Stimulated activated CD8-positive, alpha-beta memory T cell treated with anti-CD3 and anti-CD28 coated beads, Interleukin-12 subunit alpha, Interleukin-12 subunit beta, amount 100 ng/mL, for 24 hours (primary cell): ENCODE data around the gene PIK3R1.

Experiments used
- DNase-seq: peaks from one replicate; pipeline ENCODE4 v3.0.0-alpha.2; 2020; ENCODE audit errors: extremely low read depth

The PIK3R1 gene

DNA sequence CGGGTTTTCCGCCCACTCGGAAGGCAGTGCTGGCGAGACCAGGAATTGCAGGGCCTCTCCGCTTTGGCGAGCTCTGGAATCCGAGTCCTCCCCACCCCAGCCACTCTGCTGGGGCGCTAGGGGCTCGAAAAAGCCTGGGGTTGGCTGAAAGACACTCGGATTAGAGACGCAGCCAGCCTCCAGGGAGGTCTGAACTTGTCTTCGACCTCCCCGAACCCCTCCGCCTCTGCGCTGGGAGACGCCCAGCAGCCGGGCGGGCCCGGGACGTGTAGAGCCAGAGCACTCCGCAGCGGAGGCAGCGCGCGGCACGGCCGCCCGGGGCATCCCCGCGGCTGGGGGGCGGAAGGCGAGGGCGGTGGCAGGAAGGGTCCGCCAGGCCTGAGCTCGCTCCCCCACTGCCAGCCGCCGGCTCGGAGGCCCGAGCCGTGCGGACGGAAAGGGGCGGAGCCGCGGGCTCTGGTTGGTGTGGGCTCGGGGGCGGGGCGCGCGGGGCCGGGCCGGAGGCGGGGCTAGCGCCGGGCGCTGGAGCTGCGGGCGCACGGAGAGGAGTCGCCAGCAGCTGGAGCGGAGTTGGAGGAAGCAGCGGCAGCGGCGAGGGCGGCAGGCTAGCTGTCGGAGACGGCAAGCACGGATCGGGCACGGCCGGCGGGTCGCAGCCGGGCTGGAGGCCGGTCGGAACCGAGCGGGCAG lies at the start of gene PIK3R1:
TSS of gene PIK3R1 (plus strand) at position 549 of the 690 bp plus-strand sequence. CDS start 10,920 bp downstream, outside the sequence.
- peak; percentile 78 for DNase-seq

DNA sequence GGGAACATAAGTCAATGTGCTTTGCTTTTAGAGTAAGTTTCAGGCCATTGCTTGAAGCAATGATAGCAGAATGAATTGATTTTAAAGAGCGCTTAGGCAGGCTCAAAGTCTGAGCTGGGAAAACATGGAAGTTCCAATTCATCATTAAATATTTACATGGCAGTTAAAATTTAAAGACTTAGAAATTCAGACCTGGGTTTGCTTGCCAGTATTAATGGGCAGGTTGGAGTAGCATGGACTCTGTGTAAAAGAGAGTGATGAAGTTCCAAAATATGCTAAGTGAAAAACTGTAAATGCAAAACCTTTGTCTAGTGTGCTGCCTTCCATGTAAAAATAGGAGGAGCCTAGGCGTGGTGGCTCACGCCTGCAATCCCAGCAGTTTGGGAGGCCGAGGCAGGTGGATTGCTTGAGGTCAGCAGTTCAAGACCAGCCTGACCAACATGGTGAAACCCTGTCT lies 48.3 kb upstream of the PIK3R1 start:
- DNase-seq, result no peak

DNA sequence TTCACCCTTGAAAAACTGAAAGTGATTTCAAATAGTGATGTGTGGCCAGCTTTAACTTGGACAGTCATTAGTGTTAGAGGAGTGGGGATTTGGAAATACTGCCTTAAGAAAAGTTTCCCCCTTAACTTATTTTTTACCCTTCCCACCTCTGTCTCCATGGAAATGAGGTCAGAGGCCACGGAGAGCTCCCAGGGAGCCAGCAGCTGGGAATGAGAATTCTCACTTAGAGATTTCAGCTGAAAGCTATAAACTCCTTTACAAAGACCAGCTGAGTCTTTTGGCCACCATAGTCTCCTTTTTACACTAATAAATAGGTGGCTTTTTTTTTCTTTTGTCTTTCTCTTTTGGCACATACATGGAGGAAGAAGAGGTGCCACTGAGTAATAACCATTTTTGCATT lies 45.7 kb upstream of the PIK3R1 start:
- DNase-seq, result no peak

DNA sequence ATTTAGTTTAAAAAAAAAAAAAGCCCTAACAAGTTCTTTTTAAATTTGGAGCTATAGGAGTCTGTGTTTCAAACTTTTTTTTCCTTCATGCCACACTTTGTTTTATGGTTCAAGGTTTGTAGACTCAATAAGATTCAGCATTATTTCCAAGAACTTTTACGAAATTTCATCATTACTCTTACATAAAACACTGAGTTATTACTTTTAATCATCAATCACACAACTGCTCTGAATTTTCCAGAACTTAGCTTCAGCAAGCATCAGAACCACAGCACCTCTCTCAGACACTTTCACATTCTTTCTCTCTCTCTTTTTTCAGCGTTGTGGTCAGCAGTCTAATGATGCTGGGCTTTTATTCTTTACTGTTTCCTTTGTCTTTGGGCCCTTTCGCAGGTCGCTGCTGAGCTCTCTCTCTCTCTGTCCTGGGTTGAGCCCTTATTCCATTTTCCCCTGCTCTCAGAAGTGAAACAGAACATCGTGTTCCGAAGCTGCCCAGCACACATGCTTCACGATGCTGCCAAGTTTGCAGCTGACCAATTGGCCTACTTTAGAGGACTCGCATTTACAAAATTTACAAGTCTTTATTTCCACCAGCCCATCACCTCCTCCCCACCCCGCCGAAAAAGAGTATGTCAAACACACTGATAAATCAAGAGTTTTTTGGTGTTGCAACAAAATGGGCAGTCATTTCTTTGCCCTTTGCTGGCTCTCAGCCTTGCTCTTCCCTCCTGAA lies 44.6 kb upstream of the PIK3R1 start:
- no peak for DNase-seq

DNA sequence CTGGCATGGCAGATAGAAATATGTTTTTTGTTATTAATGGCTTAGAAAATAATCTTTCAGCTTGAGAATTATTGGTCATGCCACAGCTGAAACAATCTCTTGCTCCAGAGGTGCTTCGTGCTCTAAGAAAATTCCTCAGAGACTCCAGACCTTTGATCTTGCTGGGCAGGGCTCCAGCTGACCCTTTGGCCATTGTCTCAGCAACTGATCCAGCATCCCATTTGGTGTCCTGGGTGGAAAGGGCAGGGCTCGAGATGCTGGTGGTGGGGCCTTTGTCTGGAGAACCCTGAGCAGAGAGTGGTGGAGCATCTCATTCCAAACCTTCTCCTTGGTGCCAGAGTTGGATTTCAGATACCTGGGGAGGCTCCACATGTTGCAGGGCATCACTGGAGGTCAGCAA lies 43.2 kb upstream of the PIK3R1 start:
- DNase-seq, result no peak

DNA sequence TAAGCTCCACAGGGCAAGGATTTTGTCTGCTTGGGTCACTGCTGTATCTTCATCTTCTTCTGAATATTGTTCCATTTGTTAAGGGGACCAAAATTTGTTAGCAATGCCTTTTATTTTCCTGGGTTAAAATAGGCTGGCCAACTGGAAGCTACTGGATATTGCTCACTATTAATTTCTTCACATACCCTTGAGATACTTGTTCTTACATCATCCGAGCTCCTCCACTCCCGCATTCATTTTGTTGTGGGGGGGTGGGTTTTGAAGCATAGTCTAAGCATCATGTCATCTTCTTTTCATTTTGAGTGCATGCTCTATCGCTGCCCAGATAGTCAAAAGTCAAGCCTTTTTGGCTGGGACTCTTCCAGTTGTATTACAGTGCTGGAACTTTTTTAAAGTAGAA lies 42.5 kb upstream of the PIK3R1 start:
- DNase-seq, result no peak

DNA sequence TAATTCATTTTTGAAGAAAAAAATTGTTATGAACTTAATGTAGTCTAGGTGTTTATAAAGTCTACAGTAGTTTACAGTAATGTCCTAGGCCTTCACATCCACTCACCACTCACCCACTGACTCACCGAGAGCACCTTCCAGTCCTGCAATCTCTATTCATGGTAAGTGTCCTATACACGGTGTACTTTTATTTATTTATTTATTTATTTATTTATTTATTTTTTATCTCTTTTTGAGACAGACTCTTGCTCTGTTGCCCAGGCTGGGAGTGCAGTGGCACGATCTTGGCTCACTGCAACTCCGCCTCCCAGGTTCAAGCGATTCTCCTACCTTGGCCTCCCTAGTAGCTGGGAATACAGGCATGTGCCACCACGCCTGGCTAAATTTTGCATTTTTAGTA lies 39.3 kb upstream of the PIK3R1 start:
- DNase-seq, result no peak

DNA sequence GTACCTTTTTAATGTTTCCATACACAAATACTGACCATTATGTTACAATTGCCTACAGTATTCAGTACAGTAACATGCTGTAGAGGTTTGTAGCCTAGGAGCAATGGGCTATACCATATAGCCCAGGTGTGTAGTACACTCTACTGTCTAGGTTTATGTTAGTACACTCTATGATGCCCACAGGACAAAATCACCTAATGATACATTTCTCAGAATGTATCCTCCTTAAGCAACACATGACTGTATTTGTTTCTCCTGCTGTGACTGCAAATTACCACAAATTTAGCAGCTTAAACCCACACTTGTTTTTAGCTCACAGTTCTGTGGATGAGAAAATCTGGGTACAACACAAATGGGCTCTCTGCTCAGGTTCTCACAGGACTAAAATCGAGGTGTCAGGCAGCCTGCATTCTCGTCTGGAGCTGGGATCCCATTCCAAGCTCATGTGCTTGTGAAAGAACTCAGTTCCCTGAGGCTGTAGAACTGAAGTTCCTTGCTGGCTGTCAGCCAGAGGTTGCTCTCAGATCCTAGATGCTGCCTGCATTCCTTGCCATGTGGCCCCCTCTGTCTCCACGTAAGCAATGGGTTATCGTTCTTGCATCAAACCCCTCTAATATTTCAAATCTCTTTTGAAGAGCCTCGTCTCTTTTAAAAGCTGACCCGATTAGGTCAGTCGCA lies 38.6 kb upstream of the PIK3R1 start:
- DNase-seq, result no peak

DNA sequence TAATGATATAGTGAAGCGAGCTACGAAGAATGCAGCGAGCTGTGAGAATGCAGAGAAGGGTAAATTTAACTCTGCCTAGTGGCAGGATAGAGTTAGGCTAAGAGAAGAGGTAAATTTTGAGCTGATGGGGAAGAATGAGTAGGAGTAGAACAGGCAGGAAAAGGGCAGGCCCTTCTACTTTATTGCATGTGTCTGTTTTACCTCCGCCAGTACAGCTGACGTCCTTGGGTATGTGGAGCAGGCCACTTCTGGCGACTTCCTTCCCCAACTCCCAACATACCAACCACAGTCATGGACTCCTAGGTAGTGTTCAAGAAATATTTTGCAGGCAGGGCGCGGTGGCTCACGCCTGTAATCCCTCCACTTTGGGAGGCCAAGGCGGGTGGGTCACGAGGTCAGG lies 37.9 kb upstream of the PIK3R1 start:
- no peak for DNase-seq

DNA sequence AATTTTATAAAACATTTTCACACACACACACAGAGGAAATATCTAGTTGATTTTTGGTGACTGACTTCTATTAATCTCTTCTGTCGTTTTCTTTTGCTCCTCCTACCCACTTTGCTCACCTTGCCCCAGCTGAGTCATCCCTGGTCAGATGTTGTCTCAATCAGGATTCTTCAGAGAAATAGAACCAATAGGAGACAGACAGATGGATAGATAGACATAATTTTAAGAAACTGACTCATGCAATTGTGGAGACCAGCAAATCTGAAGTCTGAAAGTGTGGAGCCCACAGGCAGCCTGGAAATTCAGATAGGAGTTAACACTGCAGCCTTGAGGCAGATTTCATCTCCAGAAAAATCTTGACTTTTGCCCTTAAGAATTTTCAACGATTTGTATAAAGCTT lies 37.0 kb upstream of the PIK3R1 start:
- no peak for DNase-seq

DNA sequence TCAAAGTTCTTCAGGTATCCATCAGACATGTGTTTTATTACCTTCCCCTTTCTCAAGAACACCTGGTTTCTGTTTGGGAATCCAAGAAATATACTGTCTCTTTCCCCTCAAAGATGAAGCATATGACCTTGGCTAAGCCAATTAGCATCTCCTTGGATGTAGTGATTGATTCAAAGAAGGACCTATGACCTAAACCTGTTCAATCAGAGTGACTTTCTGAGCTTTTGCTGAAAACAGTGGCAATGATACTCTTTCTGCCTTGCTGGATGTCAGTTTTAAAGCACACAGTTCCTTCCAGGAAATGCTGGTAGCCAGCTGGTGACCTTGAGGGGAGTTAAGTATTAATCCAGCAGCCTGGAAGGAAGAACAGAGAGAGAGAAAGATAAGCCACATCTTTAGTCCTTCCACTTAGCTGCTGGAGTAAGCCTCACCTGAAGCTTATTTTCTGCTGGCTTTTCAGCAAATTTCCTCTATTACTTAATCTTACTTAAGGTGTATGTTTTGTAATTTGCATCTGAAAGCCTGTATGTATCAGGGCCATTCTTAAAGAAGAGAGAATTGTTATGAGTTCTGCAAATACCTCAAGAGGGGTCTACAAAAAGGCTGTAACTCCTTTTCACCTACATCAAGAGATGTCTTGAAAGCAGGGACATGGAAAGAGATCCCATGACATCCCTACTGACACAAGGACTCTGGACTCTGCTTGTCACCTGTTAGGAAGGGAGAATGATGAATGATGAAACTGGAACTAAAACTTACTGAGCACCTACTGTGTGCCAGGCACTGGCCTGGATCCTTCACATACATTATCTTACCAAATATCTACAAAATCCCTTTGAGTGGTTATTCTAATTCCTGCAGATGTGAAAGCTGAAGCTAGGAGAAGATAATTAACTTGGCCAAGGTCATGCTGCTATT lies 35.2 kb upstream of the PIK3R1 start:
- no peak for DNase-seq

DNA sequence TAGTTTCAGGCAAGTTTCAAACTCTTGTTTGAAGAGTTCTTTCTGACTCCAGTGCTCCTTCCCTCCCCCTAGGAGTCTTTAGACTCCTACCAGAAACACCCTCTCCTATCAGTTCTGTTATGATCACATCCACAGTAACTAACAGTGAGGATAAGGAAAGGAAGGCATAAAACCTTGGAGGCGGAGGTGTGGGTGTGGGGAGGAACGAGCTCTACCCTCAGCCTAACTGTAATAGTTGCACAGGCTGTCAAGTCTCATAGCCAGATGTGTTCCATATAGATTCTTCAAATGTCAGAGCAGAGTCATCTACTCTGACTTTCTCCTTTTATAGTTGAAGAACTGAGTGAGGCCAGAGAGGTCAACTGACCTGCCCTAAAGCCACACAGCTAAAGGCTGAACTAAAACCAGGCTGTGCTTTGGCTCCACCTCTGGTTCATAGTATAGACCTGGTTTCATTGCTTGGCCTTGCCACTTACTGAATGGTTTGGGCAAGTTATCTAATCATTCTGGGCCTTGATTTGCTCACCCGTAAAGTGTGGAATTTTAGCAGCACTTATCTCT lies 34.4 kb upstream of the PIK3R1 start:
- DNase-seq, result no peak

DNA sequence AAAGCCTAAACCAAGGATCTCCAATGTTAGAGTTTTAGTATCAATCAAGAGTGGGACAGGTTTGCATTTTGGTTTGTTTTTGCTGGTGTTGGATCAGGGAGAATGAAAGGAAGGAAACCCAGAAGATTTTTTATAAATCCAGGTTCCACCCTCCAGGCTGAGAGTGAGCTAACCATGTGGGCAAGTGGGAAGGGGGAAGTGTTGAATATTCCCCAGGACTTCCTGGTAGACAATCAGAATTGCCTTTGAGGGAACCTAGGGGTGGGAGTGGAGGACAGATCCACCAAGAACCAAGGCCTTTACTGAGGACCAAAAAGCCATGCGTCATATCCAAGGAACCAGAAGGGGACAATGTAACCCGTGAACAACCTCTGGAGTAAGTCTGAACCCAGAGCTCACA lies 33.5 kb upstream of the PIK3R1 start:
- no peak for DNase-seq

DNA sequence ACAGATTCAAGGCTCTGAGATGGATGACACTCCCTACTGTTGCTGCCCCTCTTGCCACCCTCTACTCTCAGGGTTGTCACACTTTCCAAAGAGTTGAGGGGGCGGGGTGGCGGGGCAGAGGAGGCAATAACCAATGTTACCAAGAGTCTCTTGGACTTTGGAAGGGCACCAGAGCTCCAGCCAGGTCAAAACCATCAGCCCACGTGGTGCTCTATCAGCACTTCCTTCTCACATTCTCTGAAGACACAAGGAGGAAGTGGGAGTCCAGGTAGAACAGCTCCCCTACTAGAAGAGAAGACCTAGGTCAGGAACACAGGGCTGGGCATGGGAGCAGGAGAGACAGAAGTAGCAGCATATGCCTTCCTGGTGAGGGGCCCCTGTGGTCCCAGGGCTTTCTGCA lies 33.0 kb upstream of the PIK3R1 start:
- no peak for DNase-seq

DNA sequence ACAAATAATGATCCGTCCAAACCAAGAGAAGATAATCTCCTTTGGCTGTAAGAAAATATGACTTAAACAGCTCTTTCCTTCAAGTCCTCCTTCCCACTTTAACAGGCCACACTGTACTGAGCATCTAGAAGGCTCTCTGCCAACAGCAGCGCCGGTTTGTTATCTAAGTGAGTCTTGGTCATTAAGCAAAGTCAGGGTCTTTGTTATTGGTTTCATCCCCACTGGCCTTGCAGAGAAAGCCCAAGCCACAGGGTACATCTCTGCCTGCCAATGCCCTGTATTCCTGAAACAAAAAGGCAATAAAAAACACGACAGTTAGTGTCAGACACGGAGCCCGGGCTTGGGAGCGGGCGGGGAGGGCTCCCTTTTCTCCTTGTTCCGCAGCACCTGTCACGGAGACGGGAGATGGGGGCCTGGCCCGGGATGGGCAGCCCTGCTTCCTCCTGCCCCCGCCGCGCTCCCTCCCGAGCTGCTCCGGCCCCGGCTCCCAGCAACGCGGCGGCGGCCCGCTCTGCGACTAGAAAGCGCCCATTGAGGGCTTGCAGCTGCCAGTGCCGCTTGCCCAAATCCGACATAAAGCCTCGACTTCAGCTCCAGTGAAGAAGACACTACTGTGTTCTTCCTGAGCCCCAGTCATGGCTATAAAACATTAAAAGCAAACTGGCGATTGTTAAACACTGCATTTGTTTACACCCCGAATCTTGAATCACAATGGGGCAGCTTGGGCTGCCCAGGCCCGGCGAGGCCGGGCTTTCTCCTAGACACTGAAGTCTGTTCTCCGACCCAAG lies 28.1 kb upstream of the PIK3R1 start:
- no peak for DNase-seq

DNA sequence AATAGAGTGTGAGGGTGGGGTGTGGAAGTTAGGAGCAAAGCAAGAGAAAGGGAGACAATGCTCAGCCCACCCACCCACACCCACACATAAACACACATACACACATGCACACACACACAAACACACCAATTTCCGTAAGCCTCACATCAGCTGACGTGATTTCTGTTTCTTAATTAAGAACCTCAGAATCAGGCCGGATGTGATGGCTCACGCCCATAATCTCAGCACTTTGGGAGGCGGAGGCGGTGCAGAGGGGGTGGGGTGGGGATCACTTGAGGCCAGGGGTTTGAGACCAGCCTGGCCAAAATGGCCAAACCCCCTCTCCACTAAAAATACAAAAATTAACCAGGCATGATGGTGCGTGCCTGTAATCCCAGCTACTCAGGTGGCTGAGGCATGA lies 26.4 kb upstream of the PIK3R1 start:
- DNase-seq, result no peak

DNA sequence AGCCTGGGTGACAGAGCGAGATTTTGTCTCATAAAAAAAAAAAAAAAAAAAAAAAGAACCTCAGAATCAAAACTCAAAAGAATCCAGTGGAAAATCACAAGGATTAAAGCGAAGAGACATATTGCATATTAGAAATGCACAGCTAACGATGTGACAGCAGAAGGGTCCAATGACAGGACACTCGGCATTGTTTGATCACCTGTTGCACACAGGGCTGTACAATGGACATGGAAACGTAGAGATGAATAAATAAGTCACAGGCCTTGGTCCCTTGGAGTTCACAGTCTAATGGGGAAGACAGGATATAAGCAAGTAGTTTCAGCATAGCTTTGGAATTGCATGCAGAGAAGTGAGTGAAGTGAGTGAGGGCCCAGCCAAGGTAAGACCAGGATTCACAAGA lies 25.9 kb upstream of the PIK3R1 start:
- DNase-seq, result no peak

DNA sequence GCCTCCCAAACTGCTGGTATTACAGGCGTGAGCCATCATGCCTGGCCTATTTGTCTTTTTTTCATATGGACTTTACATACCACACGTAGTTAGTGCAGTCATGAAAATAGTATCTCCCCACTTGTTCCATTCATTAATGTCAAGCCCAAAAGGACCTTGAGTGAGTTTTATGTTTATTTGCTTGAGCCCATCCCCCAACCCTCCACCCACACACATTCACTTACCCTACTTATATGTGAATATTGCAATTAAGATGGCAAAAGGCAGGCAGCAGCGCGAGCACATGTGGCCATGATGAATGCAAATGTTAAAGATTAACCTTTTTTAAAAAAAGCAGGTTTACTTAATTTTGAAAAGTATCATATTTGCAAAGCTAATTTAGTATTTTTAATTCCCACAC lies 24.9 kb upstream of the PIK3R1 start:
- no peak for DNase-seq

DNA sequence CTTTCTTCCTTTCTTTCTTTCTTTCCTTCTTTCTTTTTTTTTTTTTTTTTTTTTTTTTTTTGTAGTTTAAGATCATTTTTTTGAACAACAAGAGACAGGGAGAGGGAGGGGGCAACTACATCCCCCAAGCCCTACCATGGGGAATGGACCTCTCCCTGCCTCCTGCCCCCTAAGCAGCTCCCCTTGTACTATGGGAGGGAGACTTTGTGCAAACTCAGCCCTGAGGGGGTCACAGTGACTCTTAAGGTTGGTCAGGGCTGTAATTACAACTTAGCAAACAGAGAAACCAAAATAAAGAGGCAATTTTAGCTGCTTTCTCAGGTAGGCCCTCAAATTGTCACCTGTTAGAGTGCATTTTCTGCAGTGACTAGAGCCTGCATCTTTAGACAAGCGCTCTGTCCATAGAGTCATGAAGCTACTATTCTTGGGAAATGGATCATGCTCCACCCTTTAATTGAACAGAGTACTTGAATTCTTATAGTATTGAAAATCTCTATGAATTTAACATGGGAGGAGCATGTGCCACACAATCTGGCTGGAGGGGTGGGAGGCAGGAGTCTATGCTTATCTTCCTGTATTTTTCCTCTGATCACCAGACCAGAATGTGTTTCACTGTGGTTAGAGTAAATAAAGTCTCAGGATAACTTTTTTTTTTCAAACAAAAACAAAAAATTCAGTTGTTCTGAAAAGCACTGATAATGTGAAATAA lies 24.3 kb upstream of the PIK3R1 start:
- DNase-seq, result no peak

DNA sequence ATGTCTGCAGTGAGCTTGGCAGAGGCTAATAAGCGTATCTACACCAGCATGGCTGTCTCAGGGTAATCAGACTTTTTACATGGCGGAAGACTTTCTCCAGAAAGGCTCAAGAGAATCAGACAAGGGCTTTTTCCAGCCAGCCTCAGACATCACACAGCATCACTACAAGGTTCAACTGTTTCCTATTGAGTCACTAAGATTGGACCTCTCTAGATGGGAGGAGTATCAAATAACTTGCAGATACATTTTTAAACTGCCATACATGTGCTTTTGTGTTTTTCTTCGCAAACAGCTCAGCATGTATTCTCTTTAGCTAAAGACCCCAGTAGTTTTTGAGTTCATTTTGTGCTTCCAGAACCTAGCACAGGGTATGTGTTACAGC lies 22.9 kb upstream of the PIK3R1 start:
- DNase-seq, result no peak
